Activated CD4-positive, CD25-positive, alpha-beta regulatory T cell (primary cell): ENCODE data around the gene CD63.

Experiments used
- DNase-seq, 4 experiments: peaks; one replicate each; lab custom pipeline; 2025; lab: John Stamatoyannopoulos, UW

Gene CD63

DNA sequence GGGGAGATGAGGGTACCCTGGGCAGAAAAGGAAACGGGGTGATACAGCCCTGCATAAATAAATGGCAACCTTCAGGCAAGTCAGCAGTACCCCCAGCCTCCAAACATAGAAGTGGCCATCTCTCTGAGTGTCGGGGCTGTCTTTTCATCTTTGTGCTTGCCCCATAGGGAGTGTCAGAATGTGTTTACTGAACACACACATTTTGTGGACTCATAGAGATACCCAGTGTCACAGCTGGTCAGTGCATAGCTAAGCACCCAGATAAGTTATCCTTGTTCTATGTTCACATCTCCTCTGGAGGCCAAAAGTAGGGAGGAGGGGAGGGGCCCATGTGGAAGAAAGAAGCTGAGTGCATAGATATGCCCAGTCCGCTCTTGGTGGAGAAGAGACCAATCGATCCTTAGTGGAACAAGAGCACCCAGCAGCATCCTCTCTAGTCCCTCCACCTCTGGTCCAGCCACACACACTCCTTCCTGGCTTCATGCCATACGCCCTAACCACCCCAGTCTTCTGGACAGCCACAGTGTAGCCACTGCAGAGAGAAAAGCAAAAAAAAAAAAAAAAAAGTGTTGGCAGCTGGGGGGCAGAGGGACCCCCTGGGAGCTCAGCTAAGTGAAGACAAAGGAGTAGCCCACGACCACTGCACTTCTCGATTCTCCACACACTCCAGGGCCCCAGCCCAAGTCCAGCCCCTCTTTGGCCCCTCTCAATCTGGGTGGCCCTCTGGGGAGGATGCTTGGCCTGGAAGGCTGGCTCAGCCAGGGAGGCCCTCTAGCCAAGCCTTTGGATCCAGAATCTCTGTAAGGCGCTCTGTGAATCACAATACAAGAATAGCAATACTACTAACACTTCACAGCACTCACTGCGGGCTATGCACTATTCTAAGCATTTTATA, 23.7 kb downstream of the CD63 start:
- DNase-seq = no peak

DNA sequence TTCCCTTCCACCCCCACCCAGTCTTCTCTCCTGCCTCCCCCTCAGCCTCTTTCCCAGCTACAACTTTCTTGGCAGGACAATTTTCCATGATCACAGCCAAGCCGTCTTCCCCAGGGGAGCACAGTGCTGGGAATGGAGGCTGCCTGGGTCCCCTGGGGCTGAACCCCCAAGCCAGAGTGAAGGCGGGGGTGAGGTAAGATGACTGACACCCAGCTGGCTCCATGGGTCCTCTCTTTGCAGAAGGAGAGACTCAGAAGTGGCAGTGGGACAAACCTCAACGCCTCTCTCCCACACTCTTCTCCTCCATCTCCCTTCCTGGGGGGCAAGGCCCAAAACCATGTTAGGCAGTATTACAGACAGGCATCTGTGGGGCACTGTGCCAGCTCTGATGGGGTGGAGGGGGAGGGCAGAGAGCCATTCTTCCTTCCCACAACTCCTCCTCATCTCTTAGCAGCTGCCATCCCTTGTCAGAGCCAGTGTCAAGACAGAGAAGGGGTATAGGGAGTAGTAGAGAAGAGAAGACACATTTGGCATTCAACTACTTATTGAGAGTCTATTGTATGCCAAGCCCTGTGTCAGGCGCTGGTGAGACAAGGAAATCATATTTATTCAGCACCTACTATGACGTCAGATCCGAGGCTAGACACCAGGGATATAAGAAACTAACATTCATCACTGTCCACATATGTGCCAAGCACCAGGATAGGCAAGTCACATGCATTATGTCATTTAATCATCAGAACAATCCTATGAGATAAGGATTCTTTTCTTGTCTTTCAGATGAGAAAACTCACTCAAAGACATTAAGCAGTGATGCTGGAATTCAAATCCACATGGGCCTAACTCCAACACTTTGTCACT, 24.7 kb downstream of the CD63 start:
- DNase-seq = no peak

DNA sequence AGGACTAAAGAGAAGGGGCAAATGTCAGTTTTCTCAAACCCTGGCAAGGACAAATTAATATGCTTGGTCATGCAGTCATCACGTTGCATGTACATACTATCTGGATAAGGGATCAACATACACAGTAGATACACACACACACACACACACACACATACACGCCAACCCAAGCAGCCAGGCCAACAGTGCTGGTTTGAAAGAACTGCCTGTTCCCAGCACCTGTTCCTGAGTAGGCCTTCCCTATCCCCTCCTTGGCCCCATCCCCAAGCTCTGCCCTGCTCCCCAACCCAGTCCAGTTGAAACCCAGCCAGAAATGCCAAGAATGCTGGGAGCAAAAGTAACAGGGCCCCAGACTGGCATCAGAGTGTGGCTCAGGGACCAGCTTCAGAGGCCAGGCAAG, 25.5 kb downstream of the CD63 start:
- DNase-seq = no peak

DNA sequence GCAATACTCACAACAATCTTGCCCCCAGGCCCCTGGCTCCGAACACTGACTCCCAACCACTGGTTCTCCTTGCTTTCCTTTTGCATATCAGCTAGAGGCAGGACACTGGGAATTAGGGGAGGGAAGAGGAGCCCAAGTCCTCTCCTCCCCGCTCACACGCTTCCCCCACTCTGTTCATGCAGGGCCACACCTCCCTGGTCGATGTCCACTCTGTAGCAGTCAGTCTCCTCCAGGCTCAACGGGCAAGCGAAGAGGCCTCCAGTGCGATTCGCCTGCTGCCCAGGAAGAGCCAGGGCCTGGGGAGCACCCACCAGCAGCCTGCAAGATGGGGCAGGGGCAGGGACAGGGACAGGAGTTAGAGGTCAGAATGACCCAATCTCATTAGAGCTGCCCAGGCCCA, 25.9 kb downstream of the CD63 start:
- no peak for DNase-seq

DNA sequence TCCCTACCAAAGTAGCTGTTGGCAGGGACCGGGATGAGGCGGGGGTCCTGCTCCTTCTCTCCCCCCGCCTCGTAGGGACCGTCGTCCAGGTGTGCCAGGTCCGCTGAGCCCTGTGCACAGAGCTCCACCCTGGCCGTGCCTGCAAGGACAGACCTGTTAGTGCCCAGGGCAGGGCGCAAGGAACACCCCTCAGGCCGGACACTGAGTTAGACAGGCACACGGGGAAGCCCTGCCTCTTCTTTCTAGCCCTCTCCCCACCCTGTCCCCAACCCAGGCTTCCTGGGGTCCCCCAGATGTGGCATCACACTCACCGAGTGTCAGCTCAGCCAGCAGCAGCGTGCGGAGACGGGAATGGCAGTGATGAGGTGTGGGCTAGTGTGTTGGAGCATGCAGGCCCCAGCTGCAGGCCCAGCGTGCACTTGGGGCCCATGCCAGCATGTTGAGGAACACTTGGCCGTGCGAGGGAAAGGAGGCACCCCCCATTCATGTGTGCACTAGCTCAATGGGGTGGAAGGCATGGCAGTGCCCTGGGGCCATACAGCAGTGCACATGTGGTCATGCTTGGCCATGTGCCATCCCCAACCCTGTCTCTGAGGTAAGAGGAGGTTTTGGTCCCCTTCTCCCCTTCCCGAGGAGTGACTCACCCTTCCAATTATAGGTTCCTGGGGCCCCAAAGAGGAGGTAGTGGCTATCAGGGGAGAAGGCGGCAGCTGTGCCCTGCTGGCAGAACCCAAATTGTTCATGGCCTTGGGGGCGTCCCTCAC, 28.4 kb downstream of the CD63 start:
- no peak for DNase-seq

DNA sequence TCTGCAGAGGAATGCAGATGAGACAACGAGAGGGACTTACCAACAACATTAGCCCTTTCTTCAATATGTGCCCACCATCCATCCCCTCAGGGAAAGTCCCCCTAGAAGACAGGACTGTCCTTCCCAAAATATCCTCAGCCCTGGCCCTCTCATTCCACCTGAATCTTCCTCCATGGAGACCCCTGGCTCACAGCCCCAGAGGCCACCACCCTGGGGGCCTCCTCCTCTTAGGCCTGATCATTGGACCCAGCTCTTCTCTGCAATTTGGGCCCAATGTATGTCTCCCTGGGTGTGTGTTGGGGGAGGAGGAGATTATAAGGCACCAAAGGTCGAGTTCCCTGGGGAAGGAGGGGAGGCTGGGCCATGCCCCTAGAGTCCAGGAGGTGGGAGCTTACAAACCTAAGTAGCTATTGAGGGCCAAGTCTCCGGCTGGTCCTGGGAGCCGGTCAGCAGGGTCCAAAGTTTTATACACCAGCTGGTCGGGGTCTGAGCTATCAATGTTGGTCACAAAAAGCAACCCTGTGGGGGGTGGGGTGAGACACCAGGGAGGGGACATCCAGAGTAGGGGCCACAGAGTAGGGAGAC, 29.2 kb downstream of the CD63 start:
- no peak for DNase-seq

DNA sequence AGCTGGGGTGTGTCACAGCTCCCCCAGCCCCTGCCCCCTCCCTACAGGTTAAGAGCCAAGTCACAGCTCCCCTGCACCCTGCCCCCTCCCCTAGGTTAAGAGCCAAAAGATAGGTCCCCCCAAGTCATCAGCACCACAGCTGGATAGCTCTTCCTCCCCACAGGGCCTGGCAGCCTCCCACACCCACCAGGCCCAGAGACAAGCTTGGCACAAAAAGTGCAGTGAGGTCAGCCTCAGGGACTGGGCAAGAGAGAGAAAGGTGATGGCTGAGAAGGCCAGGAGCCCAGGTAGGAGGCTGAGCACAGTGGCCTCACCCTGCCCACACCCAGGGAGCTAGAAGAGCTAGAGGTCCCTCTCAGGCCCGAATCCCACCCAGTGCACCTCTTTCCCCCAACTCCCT, 29.8 kb downstream of the CD63 start:
- no peak for DNase-seq

DNA sequence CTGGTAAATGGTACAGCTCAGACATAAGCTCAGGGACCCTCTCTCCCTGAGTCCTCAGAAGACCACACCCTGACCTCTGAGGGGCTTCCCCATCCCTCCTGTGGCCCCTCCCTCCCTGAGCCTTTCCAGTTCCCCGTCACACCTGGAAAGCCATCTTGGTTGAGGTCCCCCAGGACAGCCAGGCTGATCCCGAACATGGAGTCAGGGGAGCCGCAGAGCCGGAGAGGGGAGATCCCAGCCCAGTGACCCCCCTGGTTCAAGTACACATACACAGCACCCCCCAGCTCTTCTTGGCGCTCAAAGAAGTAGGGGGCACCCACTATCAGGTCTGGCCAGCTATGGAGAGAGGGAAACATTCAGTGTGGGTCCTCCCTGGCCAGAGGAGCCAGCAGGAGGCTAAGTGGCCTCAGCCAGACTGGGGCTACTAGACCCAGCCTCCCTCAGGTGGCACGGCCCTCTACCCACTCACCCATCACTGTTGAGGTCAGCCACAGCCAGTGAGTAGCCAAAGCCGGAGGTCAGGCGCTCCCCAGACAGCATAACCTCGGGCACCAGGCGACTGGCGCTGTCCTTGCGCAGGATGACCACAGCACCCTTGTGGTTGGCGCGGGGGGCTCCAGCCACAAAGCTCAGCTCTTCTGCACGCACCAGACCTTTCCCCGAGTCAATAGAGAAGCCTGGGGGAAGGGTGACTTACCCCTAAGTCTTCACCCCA, 30.4 kb downstream of the CD63 start:
- no peak for DNase-seq

DNA sequence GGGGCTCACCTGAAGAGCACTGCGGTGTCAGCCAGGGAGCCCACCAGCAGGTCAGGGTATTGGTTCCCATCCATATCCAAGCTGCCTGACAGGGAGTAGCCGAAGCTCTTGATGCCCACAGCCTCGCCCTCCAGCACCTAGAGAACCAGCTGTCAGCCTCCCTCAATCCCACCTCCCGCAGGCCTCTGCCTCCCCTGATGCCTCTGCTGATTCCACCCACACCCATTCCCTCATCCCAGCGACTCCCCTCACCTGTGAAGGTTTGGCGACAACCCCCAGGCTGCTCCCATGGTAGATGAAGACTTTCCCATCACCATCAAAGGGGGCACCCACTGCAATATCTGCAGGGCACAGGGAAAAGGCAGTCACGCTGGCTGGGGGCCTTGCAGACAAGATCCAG, 31.1 kb downstream of the CD63 start:
- no peak for DNase-seq

DNA sequence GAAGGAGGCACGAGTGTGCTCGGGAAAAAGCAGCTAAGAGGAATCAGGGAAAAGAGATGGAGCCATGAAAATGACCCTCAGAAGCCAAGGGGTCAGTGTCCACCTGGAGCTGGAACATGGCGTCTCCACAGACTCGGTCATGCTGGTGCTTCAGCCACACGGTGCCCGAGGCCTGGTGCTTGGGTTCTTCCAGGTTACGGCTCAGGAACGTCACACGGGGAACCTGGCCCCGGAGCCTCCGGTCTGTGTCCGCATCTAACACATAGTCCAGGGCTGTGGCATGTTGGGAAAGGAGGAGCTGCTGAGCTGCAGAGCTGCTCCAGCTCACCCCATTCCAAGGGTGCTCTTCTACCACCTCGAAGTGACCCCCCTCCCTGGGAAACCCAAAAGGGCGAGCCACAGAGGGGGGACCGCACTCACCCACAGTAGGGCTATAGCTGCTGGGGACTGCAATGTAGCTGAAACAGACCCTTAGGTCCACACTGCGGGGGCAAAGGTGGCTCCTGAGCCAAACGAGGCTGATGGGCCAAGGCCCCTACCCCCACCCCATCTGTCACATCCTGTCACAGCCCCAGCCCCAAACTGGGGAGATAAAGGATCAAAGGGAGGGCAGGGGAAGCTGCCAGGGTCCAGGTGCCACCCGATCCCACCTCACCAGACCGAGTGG, 31.9 kb downstream of the CD63 start:
- no peak for DNase-seq

DNA sequence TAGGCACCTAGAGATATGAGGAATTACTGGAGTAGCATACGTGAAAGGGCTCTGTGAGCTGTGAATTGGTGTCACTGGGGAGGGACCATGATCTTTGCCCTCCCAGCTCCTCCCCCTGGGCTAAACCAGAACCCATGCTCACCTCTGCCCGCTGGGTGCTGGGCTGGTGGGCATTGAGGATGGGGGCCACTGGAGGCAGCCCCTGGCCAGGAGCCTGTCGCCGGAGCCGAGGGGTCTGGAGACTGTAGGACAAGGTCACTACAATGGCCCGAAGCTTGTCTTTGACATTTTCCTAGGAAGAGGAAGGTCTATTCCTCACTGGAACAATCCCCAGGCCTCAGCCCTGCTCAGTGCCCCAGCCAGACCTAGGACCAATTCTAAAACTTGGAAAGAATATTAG, 32.7 kb downstream of the CD63 start:
- DNase-seq = no peak

DNA sequence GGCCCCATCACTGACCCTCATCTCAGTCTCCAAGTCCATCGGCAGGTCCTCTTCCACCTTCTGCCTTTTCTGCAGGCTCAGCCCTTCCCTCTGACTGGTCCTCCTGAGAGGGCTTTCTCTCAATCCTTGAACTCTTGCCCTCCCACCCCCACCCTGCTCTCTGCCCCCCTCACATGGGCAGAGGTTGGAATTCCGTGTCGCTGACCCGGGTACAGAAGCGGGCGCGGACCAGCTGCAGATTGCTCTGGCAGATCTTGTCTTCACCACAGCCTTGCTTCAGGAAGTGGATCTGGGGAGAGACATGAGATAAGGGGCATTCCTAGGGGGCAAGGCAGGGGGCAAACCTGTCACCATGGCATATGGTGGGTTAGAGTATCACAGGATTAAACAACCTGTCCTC, 33.5 kb downstream of the CD63 start:
- DNase-seq = no peak

DNA sequence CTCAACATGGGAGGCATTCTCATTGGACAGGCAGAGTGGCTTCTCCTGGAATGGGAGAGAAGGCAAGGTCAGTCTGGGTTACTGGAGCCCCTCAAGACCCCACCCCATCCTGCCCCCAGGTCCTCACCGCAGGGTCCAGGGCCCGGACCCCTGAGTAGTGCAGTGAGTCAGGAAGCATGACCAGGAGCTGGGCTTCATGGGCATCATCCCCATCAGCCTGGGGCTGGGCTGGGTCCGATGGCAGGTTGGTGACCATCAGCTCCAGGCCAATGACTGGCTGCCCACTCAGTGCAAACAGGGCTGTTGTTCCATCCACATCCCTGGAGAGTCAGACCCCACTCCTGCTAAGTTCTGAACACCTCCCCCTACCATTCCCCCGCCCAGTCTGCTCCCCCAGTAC, 34.2 kb downstream of the CD63 start:
- no peak for DNase-seq

DNA sequence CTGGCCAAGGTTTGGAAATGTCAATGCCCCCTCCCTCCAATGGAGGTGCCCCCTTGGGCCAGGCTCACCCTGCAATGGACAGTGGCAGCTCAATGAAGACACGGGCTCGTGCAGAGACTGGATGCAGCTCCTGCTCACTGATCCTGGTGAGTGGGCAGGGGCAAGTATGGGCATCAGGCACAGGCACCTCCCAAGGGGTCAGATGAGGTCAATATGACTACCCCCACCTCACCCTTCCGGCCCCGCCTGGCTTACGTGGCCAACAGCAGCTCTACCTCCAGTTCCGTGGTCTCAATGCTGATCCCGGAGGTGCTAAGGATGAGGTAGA, 34.7 kb downstream of the CD63 start:
- no peak for DNase-seq

DNA sequence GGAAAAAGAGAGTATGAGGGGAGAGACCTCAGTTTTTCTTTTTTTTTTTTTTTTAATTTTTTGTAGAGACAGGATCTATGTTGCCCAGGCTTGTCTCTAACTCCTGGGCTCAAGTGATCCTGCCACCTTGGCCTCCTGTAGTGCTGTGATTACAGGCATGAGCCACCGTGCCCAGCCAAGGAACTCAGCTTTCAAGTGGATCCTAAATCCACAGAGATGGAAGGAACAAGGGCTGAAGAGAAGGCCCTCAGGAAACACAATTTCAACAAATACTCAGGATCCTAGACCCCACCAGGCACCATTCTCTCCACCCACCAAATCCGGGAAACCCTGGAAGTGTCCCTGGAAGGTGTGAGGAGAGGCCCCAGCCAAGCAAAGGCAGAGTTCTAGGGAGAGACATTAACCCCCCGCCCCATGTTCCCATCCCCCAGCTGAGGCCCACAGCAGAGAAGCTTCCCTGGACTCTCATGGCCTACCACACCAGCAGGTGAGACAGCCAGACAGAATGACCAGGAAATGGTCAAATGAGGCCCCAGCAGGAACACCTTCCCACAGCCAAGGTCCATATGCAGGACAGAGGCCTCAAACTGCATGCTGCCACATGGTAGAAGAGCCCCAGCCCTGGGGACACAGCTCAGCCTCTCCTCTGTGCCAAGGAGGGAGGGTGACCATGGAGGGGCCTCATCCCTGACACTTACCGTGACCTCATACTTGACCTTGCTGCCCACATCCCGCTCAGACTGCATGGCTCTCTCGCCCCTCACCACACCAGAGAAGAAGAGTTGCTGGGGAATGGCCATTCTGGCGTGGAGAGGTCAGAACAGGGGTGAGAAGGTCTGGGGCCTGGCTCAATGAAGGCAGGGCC, 35.3 kb downstream of the CD63 start:
- no peak for DNase-seq

DNA sequence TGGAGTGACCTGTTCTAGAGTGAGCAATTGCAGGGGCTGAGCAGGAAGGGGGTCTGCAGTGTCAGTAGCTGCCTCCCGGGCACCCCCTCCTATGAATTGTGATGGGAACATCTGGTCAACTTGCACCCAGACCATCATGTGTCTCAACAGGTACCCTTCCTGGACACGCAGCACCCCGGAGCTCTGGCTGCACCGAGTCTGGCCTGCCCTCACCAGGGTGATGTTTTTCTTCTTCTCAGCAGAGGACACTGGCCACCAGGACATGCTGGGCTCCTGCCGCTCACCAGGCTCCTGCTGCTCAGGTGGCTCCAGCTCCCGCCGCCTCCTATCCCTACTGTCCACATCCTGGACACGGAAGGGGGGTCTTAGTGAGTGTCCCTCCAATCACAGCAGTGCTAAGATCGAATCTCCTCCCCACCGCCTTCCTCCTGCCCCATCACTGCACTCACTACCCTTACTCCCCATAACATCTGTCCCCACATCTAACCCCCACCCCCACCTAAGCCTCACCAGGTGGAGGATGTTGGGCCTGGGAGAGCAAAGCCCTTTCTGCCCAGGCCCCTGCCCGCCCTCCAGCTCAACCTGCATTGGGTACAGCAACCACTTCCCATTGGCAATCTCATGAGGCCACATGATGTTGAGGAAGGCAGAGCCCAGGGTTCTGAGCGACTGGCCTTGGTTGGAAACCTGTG, 36.0 kb downstream of the CD63 start:
- no peak for DNase-seq

DNA sequence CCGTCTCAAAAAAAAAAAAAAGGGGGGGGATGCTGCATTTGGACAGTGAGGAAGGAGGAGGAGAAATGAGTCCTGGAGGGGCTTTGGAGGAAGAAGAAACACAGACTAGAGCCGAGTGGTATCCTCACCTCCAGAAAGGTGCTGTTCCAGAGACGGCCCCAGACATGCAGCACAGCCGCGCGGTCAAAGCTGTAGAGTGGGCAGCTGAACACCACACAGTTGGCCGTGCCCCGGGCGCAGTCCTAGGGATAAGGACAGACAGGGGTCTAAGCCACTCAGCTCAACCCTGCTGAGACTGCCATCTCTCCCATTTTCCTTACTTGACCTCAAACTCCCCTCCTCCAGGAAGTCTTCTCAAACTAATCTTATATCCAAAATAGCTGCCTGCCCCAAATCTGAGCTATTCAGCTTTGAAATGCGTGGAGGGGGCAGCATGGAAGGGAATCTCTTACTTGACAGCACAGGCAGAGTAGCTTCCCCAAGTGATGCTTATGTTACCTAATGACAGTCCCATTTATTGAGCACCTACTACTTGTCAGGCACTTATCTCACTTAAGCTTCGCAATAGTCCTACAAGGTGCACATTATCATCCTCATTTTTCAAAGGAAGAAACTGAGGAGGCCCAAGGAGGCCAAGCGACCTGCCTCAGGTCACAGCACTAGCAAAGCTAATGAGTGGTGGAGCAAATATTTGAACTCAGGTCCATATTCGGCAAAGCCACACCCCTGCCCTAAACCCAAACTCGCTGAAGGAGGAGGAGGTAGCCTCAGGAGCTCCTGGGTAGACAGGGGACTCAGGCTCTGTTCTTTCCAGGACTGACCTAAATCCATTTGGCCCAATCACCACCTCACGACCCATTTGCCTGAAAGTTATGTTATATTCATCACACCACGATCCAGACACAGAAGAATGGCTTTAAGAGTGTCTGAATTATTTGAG, 39.8 kb downstream of the CD63 start:
- DNase-seq = no peak

DNA sequence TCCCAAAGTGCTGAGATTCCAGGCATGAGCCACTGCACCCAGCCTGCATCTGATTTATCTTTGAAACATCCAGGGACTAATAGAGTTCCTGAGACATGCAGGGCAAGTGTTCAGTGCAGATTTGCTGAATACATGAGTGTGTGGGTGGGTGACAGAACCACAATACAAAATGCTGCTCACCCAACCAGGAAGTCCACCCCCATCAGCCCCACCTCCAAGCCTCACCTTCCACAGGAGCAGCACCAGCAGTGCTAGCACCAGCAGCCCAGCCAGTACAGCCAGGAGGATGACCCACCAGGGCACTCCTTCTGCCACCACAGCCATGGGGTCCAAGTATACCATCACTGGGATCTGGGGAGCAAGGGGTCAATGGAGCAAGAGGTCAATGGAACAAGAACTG, 41.1 kb downstream of the CD63 start:
- no peak for DNase-seq
